WTC11 (cell line): Measurements from ENCODE around the gene ZBP1.

Experiments
- CREM ChIP-seq: sonication (generic); formaldehyde crosslinking; IDR thresholded peaks from 2 replicates; pipeline ENCODE4 v1.8.1; 2022; ENCODE audit warnings: mild to moderate bottlenecking, missing genetic modification reagents, moderate library complexity
- ELF4 ChIP-seq: sonication (generic); formaldehyde crosslinking; IDR thresholded peaks from 2 replicates; pipeline ENCODE4 v1.8.1; 2022; ENCODE audit warnings: low read depth, mild to moderate bottlenecking, moderate library complexity, missing genetic modification reagents
- FOXK1 ChIP-seq: sonication (generic); formaldehyde crosslinking; IDR thresholded peaks from 2 replicates; pipeline ENCODE4 v1.8.0; 2022; ENCODE audit warnings: mild to moderate bottlenecking, moderate library complexity, missing genetic modification reagents
- NFYB ChIP-seq: sonication (generic); formaldehyde crosslinking; conservative IDR thresholded peaks from 2 replicates; pipeline ENCODE4 v1.8.0; 2022; ENCODE audit warnings: low read depth, missing genetic modification reagents
- NR3C1 ChIP-seq: sonication (generic); formaldehyde crosslinking; conservative IDR thresholded peaks from 2 replicates; pipeline ENCODE4 v1.8.1; 2023; ENCODE audit warnings: low read depth, mild to moderate bottlenecking, missing genetic modification reagents
- TEAD1 ChIP-seq: sonication (generic); formaldehyde crosslinking; IDR thresholded peaks from 2 replicates; pipeline ENCODE4 v1.8.0; 2022; ENCODE audit warnings: mild to moderate bottlenecking, missing genetic modification reagents
- TF ChIP-seq, protein P1 (sequence below): sonication (generic); formaldehyde crosslinking; IDR thresholded peaks from 2 replicates; pipeline ENCODE4 v1.8.1; 2023; ENCODE audit warnings: mild to moderate bottlenecking, missing genetic modification reagents, moderate library complexity
- TF ChIP-seq, protein P2 (sequence below): sonication (generic); formaldehyde crosslinking; IDR thresholded peaks from 2 replicates; pipeline ENCODE4 v1.8.0; 2022; ENCODE audit warnings: mild to moderate bottlenecking, missing genetic modification reagents
- TF ChIP-seq, protein P3 (sequence below): fragments of 200-600 bp; IDR thresholded peaks from 2 replicates; pipeline ENCODE4 v1.8.0; 2022; ENCODE audit warnings: antibody characterized with exemption
- TF ChIP-seq, protein P4 (sequence below): sonication (generic); formaldehyde crosslinking; IDR thresholded peaks from 2 replicates; pipeline ENCODE4 v1.8.0; 2022; ENCODE audit warnings: mild to moderate bottlenecking, missing genetic modification reagents

DNA sequence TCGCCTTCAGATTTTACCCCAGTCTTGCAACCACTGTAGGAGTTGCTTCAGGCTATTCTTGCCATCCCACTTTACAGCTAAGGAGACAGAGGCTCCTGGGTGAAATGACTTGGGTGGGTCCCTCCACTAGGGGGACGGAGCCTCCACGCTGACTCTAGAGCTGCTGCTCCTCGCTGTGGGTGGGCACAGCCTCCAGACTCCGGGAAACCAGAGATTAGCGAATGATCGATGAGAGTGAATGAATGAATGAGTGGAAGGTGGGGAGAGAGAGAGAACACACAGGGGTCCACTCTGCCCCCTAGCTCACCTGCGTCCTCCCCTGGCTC, 10.4 kb downstream of the ZBP1 start:
- TF ChIP-seq CREM (no peak), ELF4 (CRISPR knock-in tag) (no peak), NR3C1 (no peak), FOXK1 (CRISPR knock-in tag) (no peak), TEAD1 (no peak), NFYB (CRISPR knock-in tag) (no peak)
- TF ChIP-seq, protein P1, sequence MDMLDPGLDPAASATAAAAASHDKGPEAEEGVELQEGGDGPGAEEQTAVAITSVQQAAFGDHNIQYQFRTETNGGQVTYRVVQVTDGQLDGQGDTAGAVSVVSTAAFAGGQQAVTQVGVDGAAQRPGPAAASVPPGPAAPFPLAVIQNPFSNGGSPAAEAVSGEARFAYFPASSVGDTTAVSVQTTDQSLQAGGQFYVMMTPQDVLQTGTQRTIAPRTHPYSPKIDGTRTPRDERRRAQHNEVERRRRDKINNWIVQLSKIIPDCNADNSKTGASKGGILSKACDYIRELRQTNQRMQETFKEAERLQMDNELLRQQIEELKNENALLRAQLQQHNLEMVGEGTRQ (CRISPR knock-in tag): no peak
- TF ChIP-seq, protein P2, sequence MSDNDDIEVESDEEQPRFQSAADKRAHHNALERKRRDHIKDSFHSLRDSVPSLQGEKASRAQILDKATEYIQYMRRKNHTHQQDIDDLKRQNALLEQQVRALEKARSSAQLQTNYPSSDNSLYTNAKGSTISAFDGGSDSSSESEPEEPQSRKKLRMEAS (CRISPR knock-in tag): no peak
- TF ChIP-seq, protein P3, sequence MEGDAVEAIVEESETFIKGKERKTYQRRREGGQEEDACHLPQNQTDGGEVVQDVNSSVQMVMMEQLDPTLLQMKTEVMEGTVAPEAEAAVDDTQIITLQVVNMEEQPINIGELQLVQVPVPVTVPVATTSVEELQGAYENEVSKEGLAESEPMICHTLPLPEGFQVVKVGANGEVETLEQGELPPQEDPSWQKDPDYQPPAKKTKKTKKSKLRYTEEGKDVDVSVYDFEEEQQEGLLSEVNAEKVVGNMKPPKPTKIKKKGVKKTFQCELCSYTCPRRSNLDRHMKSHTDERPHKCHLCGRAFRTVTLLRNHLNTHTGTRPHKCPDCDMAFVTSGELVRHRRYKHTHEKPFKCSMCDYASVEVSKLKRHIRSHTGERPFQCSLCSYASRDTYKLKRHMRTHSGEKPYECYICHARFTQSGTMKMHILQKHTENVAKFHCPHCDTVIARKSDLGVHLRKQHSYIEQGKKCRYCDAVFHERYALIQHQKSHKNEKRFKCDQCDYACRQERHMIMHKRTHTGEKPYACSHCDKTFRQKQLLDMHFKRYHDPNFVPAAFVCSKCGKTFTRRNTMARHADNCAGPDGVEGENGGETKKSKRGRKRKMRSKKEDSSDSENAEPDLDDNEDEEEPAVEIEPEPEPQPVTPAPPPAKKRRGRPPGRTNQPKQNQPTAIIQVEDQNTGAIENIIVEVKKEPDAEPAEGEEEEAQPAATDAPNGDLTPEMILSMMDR: no peak
- TF ChIP-seq, protein P4, sequence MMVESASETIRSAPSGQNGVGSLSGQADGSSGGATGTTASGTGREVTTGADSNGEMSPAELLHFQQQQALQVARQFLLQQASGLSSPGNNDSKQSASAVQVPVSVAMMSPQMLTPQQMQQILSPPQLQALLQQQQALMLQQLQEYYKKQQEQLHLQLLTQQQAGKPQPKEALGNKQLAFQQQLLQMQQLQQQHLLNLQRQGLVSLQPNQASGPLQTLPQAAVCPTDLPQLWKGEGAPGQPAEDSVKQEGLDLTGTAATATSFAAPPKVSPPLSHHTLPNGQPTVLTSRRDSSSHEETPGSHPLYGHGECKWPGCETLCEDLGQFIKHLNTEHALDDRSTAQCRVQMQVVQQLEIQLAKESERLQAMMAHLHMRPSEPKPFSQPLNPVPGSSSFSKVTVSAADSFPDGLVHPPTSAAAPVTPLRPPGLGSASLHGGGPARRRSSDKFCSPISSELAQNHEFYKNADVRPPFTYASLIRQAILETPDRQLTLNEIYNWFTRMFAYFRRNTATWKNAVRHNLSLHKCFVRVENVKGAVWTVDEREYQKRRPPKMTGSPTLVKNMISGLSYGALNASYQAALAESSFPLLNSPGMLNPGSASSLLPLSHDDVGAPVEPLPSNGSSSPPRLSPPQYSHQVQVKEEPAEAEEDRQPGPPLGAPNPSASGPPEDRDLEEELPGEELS (CRISPR knock-in tag): no peak
